Thyroid gland (tissue), 4 donors: ENCODE results near the gene GPC5.
"Not testable (repeated sequence)": the region's sequence is repeated elsewhere in the genome, so short reads cannot be mapped to it uniquely, and the experiment has no call there.

Experiments used
- POLR2A ChIP-seq, 2 donors: fragments of 450-650 bp; IDR thresholded peaks; one replicate each; pipeline ENCODE4 v1.6.1; 2017; ENCODE audit warnings: antibody characterized with exemption in 2 of 2, mild to moderate bottlenecking in 2 of 2, moderate library complexity in 1 of 2
- TF ChIP-seq, protein P1 (sequence below), 6 experiments: fragments of 200-600 bp in 3 of 6; fragments of 450-650 bp in 3 of 6; sonication (generic) in 3 of 6; IDR thresholded peaks; one replicate each; pipeline ENCODE4 v1.5.1; 2016 to 2019; ENCODE audit warnings: antibody characterized with exemption in 6 of 6, mild to moderate bottlenecking in 2 of 6, inconsistent platforms in 1 of 6, moderate library complexity in 1 of 6

DNA sequence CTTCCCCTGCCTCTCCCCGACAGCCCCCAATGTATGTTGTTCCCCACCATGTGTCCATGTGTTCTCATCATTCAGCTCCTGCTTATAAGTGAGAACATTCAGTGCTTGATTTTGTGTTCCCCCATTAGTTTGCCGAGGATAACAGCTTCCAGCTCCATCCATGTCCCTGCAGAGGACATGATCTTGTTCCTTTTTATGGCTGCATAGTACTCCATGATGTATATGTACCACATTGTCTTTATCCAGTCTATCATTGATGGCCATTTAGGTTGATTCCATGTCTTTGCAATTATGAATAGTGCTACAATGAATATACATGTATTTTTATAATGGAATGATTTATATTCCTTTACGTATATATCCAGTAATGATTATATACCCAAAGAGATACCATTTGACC is 399.9 kb downstream of the GPC5 start:
- not testable (repeated sequence) for TF ChIP-seq POLR2A (IDR thresholded peaks at IDR 0.05)
- TF ChIP-seq, protein P1, sequence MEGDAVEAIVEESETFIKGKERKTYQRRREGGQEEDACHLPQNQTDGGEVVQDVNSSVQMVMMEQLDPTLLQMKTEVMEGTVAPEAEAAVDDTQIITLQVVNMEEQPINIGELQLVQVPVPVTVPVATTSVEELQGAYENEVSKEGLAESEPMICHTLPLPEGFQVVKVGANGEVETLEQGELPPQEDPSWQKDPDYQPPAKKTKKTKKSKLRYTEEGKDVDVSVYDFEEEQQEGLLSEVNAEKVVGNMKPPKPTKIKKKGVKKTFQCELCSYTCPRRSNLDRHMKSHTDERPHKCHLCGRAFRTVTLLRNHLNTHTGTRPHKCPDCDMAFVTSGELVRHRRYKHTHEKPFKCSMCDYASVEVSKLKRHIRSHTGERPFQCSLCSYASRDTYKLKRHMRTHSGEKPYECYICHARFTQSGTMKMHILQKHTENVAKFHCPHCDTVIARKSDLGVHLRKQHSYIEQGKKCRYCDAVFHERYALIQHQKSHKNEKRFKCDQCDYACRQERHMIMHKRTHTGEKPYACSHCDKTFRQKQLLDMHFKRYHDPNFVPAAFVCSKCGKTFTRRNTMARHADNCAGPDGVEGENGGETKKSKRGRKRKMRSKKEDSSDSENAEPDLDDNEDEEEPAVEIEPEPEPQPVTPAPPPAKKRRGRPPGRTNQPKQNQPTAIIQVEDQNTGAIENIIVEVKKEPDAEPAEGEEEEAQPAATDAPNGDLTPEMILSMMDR (IDR thresholded peaks at IDR 0.05) = not testable (repeated sequence)
